ENCODE results near the gene LRRC7.
"Not testable (repeated sequence)": the region's sequence is repeated elsewhere in the genome, so short reads cannot be mapped to it uniquely, and the experiment has no call there.

The LRRC7 gene

GRCh38 chr1:69911301-69911801 is 343.6 kb downstream of the LRRC7 start:
- no peak for DNase-seq

GRCh38 chr1:69913977-69914376 is 346.3 kb downstream of the LRRC7 start:
- no peak for DNase-seq

- DNase-seq: no peak
These were observed 347.4 kb downstream of the LRRC7 start for GRCh38 chr1:69914976-69915765.

- DNase-seq: no peak
These were observed 351.6 kb downstream of the LRRC7 start for GRCh38 chr1:69919129-69919921.

DNA sequence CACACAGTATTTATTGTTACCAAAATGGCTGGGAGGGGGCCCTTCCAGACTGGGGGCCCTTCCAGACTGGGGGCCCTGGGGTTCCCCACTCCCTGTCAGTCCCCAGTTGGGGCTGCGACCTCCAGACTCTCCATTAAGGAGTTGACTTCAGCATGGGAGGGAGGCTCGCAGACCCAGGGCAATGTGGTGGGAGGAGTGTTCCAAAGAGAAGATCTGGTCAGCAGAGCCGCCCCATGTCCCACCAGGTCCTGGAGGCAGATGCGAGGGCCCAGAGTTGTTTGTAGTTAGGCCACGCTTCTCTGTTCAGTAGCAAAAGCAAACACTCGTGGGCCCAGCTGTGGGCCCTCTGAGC is 352.2 kb downstream of the LRRC7 start:
- no peak for DNase-seq

GRCh38 chr1:69920426-69920825 is 352.7 kb downstream of the LRRC7 start:
- DNase-seq: no peak

DNA sequence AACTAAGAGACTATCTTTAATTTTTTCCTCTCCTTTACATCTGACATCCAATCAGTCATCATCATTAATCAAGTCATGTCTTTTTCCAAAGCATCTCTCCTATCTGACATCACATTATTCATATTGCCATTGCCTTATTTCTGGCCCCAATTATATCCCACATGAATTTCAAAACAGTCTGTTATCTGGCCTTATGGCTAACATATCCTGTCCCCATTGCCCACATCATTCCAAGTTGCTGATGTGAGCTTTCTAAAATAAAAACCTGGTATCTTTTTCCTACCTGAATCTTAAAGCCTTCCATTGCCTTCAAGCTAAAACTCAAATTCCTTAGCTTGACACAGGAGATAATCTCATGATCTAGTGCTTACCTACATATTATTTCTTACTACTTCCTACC is 353.8 kb downstream of the LRRC7 start:
- no peak for DNase-seq

DNA sequence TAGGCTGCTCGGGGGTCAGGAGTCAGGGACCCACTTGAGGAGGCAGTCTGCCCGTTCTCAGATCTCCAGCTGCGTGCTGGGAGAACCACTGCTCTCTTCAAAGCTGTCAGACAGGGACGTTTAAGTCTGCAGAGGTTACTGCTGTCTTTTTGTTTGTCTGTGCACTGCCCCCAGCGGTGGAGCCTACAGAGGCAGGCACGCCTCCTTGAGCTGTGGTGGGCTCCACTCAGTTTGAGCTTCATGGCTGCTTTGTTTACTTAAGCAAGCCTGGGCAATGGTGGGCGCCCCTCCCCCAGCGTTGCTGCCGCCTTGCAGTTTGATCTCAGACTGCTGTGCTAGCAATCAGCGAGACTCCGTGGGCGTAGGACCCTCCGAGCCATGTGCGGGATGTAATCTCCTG is 360.5 kb downstream of the LRRC7 start:
- DNase-seq: not testable (repeated sequence)

DNA sequence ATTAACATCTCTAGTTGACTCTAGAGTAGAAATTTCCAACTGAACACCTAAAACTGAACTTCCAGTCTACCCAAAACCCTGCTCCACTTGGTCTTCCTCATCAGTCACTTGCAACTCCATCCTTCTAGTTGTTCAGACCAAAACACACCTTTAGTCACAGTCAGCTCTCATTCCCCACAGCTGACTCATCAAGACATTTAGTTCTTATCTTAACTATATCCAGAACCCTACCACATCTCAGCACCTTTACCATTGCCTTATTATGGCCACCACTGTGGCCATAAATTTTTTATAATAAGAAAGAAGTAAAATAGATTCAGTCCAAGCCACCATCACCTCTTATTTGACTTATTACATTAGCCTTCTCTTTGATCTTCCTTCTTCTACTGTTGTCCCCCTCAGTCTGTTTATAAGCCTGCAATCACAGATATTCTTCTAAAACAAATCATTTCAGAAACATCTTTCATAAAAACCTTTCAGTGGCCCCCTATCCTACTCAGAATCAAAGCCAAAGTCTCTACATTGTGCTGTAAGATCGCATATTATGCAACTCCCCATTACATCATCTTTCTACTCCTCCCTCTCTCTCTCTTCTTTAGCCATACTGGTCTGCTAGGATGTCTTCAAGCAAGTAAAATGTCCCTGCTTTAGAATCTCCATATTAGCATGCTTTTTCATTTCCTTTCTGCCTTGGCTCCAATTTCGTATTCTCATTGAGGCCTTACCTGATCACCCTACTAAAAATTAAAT is 361.8 kb downstream of the LRRC7 start:
- no peak for DNase-seq

GRCh38 chr1:69930396-69930795 is 362.7 kb downstream of the LRRC7 start:
- DNase-seq: no peak

- no peak for DNase-seq
These were observed 365.0 kb downstream of the LRRC7 start for GRCh38 chr1:69932760-69933159.

DNA sequence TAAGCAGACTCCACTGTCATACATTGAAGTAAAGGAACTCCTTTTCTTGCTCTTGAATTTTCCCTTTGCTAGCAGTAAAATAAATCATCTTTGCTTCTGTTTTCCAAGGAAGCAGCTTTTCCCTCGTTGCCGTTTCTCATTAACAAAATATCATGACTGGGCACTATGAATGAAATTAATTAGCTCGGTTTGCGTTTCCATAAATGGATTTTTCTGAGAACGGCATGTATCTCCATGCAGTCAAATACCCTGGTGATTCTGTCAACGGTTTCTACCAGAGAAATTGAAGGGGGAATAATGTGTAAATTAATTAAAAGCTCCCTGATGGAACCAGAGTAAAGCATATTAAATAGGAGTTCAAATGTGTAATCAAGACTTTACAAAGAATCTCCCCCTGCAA is 372.5 kb downstream of the LRRC7 start:
- no peak for DNase-seq

- no peak for DNase-seq
These were observed 373.1 kb downstream of the LRRC7 start for GRCh38 chr1:69940816-69941215.

GRCh38 chr1:69943030-69943429 is 375.3 kb downstream of the LRRC7 start:
- no peak for DNase-seq

DNA sequence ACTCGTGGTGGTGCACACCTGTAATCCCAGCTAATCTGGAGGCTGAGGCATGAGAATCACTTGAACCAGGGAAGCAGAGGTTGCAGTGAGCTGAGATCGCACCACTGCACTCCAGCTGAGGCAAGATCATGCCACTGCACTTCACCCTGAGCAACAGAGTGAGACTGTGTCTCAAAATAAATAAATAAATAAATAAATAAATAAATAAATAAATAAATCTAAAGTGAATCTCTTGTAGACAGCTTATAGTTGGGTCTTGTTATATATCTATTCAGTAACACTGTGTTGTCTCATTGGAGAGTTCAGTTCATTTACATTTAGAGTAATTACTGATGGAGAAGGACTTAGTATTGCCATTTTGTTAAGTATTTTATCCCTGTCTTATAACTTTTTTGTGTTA is 379.2 kb downstream of the LRRC7 start:
- DNase-seq: no peak

- no peak for DNase-seq
These were observed 380.1 kb downstream of the LRRC7 start for GRCh38 chr1:69947837-69948236.

DNA sequence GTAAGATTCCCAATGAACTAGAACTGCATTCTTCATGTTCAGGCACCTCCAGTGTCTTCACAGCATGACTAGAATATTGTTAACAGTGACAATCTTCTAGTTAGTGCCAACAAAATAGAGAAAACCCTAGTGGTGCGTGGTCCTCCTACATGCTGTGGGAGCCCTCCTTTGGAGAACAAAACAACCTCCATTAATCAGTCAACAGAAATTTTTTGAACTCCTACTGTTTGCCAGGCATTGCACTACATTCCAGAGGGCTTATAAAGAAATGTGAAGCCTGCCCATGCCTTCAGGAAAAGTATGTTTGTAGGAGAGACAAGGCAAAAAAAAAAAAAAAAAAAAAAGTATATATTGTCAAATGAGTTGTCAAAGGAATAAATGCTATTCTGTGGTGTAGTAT is 385.0 kb downstream of the LRRC7 start:
- no peak for DNase-seq

DNA sequence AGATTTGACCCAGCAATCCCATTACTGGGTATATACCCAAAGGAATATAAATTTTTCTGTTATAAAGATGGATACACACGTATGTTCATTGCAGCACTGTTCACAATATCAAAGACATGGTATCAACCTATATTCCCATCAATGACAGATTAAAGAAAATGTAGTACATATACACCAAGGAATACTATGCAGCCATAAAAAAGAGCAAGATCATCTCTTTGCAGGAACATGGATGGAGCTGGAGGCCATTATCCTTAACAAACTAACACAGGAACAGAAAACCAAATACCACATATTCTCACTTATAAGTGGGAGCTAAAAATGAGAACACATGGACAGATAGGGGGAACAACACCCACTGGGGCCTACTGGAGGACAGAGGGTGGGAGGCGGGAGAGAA is 394.7 kb downstream of the LRRC7 start:
- not testable (repeated sequence) for DNase-seq

DNA sequence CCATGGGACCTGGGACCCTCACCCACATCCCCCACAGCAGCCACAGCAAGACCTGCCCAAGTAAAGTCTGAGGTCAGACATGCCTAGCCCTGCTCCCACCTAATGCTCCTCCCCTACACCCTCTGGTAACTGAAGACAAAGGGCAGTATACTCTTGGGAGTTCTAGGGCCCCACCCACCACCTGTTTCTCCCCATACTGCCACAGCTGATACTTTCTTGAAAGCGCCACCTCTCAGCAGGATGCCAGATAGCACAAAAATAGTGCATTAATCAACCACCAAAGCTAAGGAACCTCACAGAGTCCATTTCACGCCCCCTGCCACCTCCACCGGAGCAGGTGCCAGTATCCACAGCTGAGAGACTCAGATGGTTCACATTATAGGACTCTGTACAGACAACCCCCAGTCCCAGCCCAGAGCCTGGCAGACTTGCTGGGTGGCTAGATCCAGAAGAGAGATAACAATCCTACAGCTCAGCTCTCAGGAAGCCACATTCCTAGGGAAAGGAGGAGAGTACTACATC is 399.6 kb downstream of the LRRC7 start:
- DNase-seq: no peak

- DNase-seq: no peak
These were observed 409.2 kb downstream of the LRRC7 start for GRCh38 chr1:69976896-69977295.

DNA sequence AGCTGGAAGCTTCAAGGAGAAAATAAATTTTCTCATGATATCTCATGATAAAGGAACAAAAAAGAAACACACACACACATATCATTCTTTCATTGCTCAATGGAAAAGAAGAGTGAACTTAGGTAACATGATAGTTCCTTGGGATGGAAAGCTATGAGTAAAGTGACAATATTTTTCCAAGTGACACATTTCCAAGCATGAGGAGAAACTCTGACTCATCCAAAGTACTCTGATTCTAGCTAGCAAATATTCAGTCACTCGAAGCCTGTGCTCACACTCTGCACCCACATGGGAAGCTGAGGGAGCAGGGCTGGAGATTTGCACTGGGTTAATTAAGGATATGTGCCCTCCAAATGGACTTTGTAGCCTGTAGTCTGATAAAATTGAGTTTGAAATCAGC is 415.3 kb downstream of the LRRC7 start:
- DNase-seq: no peak

GRCh38 chr1:69985376-69985775 is 417.7 kb downstream of the LRRC7 start:
- DNase-seq: no peak

DNA sequence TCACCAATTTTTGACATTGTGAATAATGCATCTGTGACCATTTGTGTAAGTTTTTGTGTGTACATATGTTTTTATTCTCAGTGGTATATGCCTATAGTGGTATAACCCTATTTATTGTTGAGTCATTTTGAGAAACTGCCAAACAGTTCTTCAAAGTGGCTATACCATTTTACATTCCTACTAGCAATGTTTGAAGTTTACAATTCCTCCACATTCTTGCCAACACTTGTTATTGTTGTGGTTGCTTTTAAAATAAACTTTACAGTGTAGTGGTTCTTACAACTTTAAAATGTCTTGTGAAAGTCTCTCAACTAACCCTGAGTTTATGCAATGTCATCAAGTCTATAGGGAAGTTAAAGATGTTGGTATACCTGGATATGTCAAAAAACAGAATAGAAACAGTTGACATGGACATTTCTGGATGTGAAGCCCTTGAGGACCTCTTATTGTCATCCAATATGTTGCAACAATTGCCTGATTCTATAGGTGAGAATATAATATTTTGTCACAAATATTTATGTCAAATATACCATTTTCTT is 418.2 kb downstream of the LRRC7 start:
- no peak for DNase-seq
